CD14-positive monocyte (primary cell): ENCODE measurements around the gene CPD. TPM values are rescaled to one million over a fixed set of nuclear protein-coding genes. Genes with fewer than 3 reads are reported as not detected.

Experiments
- DNase-seq, 3 donors: peaks; one replicate each; pipeline ENCODE4 v3.0.0-alpha.2; 2011 to 2022
- H2AFZ ChIP-seq: 2 replicates; pipeline ENCODE4 v1.6.0; 2012; ENCODE audit warnings: mild to moderate bottlenecking, low read depth, low read length, inconsistent platforms; ENCODE audit not compliant: insufficient read depth, poor library complexity, severe bottlenecking
- H3K27ac ChIP-seq, 2 donors: 1 replicate in 1 of 2; 2 replicates in 1 of 2; pipeline ENCODE4 v1.5.1; 2012 to 2013; ENCODE audit warnings: low read length in 2 of 2, control low read depth in 1 of 2, inconsistent platforms in 1 of 2, low read depth in 1 of 2, mild to moderate bottlenecking in 1 of 2
- H3K27me3 ChIP-seq, 2 donors: one replicate each; pipeline versions ENCODE4 v1.6.0 to v1.6.1; 2011 to 2013; ENCODE audit warnings: low read length in 2 of 2; ENCODE audit not compliant: control insufficient read depth in 2 of 2, insufficient read depth in 2 of 2
- H3K36me3 ChIP-seq, 2 donors: replicated peaks in 1 of 2; 1 replicate in 1 of 2; 2 replicates in 1 of 2; pipeline versions ENCODE4 v1.5.1 to v1.6.1; 2012 to 2013; ENCODE audit warnings: low read length in 2 of 2, control low read depth in 1 of 2, inconsistent platforms in 1 of 2, mild to moderate bottlenecking in 1 of 2; ENCODE audit not compliant: insufficient read depth in 2 of 2, control insufficient read depth in 1 of 2
- H3K4me1 ChIP-seq, 2 donors: 1 replicate in 1 of 2; 2 replicates in 1 of 2; pipeline versions ENCODE4 v1.5.1 to v1.6.1; 2012 to 2013; ENCODE audit warnings: low read length in 2 of 2, control low read depth in 1 of 2, inconsistent platforms in 1 of 2, mild to moderate bottlenecking in 1 of 2, moderate library complexity in 1 of 2; ENCODE audit not compliant: insufficient read depth in 2 of 2, control insufficient read depth in 1 of 2
- H3K4me2 ChIP-seq: replicated peaks from 2 replicates; pipeline ENCODE3; 2012; ENCODE audit warnings: low read length, moderate library complexity, mild to moderate bottlenecking; ENCODE audit not compliant: poor library complexity, severe bottlenecking; ENCODE audit errors: extremely low read depth
- H3K4me3 ChIP-seq, 3 experiments: fragments of 200-600 bp in 1 of 3; sonication (generic) in 1 of 3; replicated peaks in 1 of 3; 1 replicate in 2 of 3; 2 replicates in 1 of 3; pipeline ENCODE4 v1.5.1; 2011 to 2013; ENCODE audit warnings: low read length in 3 of 3, mild to moderate bottlenecking in 3 of 3, control low read depth in 2 of 3, low read depth in 2 of 3, inconsistent platforms in 1 of 3, moderate library complexity in 1 of 3
- H3K79me2 ChIP-seq: 2 replicates; pipeline ENCODE4 v1.6.0; 2012; ENCODE audit warnings: mild to moderate bottlenecking, control low read depth, inconsistent platforms, low read length, moderate library complexity; ENCODE audit not compliant: insufficient read depth
- H3K9ac ChIP-seq: 2 replicates; pipeline ENCODE4 v1.6.0; 2017; ENCODE audit warnings: low read length, mild to moderate bottlenecking; ENCODE audit not compliant: insufficient read depth, poor library complexity, severe bottlenecking
- H3K9me3 ChIP-seq, 2 donors: replicated peaks in 1 of 2; 1 replicate in 1 of 2; 2 replicates in 1 of 2; pipeline versions ENCODE4 v1.5.1 to v1.6.1; 2012 to 2013; ENCODE audit warnings: low read length in 2 of 2, control low read depth in 1 of 2; ENCODE audit not compliant: control insufficient read depth in 1 of 2, insufficient read depth in 1 of 2
- H4K20me1 ChIP-seq: 2 replicates; pipeline ENCODE4 v1.6.0; 2012; ENCODE audit warnings: mild to moderate bottlenecking, low read length, control low read depth, moderate library complexity; ENCODE audit not compliant: insufficient read depth
- H3K27ac Mint-ChIP-seq, 7 donors: one replicate each; pipeline ENCODE4 v1.8.0; 2020; ENCODE audit warnings: mild to moderate bottlenecking in 7 of 7, mixed read lengths in 7 of 7, moderate library complexity in 6 of 7, inconsistent platforms in 2 of 7
- H3K27me3 Mint-ChIP-seq, 3 donors: one replicate each; pipeline ENCODE4 v1.8.0; 2021 to 2022; ENCODE audit warnings: low read depth in 3 of 3, mild to moderate bottlenecking in 3 of 3, mixed read lengths in 3 of 3, moderate library complexity in 3 of 3, inconsistent platforms in 1 of 3
- H3K36me3 Mint-ChIP-seq, 2 donors: one replicate each; pipeline ENCODE4 v1.8.0; 2020; ENCODE audit warnings: mixed read lengths in 2 of 2, inconsistent platforms in 1 of 2, mild to moderate bottlenecking in 1 of 2
- H3K4me1 Mint-ChIP-seq: one replicate; pipeline ENCODE4 v1.8.0; 2020; ENCODE audit warnings: mild to moderate bottlenecking, mixed read lengths
- H3K4me3 Mint-ChIP-seq, 2 donors: one replicate each; pipeline ENCODE4 v1.8.0; 2020; ENCODE audit warnings: mild to moderate bottlenecking in 2 of 2, mixed read lengths in 2 of 2, moderate library complexity in 1 of 2
- H3K9me3 Mint-ChIP-seq, 7 donors: one replicate each; pipeline ENCODE4 v1.8.0; 2020 to 2022; ENCODE audit warnings: mixed read lengths in 7 of 7, mild to moderate bottlenecking in 6 of 7, moderate library complexity in 6 of 7, inconsistent platforms in 2 of 7
- WGBS: methylation state at CpG from one replicate; pipeline ENCODE4 v1.1.5; 2013; ENCODE audit warnings: missing lambda C conversion rate; ENCODE audit not compliant: insufficient coverage; 5-methylcytosine and 5-hydroxymethylcytosine counted together
- intact Hi-C, 2 donors: fragments of 100-400 bp; cut with micrococcal nuclease; formaldehyde crosslinking; loops; one replicate each; pipeline versions ENCODE4 v1.15.0 to v1.15.1; 2023
- polyA plus RNA-seq, 3 donors: library from polyadenylated mRNA; depleted of rRNA in 1 of 3; unstranded in 2 of 3; stranded (reverse) in 1 of 3; fragments of 300-500 nt in 2 of 3; fragments of >200 nt in 1 of 3; fragmentation: Illumina TruSeq in 2 of 3; gene quantifications; 1 replicate in 2 of 3; 2 replicates in 1 of 3; pipeline ENCODE4 v1.2.3, GENCODE V29; 2012 to 2021
- TF ChIP-seq, protein P1 (sequence below): fragments of 200-600 bp; IDR thresholded peaks from one replicate; pipeline ENCODE4 v1.8.0; 2022; ENCODE audit warnings: antibody characterized with exemption, mild to moderate bottlenecking

The CPD gene
- polyA plus RNA-seq, 3 donors = 9.2 to 47.0 (median 32.2) TPM

DNA sequence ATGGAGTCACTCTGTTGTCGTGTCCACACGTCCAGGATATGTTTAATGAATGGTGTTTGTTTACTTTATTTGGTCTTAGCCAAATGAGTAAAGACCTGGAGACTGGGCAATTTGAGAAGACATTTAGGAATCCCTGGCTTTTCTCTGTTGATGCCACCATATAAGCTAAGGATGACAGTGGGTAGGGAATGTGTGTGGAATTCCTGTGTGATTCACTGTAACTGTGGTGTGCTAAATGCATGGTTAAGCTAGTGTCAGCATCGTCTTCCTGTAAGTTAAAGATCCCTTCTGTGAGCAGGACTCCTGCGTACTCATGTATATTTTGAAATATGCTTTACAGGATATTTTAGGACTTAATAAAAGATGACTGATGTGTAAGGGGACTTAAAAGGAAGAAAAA is 124.8 kb downstream of the CPD start:
- Histone ChIP-seq H3K27me3 (no peaks in the 10 kb centered on the region), H3K4me2 (no peak overlapping the region), H3K4me3 (no peak overlapping the region), H3K79me2 (no peaks in the 10 kb centered on the region), H4K20me1 (no peaks in the 10 kb centered on the region), H3K4me1 (no peaks in the 10 kb centered on the region), H2AFZ (no peak overlapping the region), H3K36me3 (peaks cover 56 to 95% of the 10 kb centered on the region in 2 donors), H3K9ac (no peak overlapping the region), H3K27ac (no peak overlapping the region), H3K9me3 (no peaks in the 10 kb centered on the region)
- no peaks in the 10 kb centered on the region for H3K27me3 Mint-ChIP-seq
- H3K9me3 Mint-ChIP-seq = peaks cover 0 to 6% (median 0%) of the 10 kb centered on the region in 7 donors
- no peak overlapping the region for H3K4me3 Mint-ChIP-seq
- H3K4me1 Mint-ChIP-seq = peaks cover 3% of the 10 kb centered on the region
- intact Hi-C loops = no loop called here
- TF ChIP-seq, protein P1, sequence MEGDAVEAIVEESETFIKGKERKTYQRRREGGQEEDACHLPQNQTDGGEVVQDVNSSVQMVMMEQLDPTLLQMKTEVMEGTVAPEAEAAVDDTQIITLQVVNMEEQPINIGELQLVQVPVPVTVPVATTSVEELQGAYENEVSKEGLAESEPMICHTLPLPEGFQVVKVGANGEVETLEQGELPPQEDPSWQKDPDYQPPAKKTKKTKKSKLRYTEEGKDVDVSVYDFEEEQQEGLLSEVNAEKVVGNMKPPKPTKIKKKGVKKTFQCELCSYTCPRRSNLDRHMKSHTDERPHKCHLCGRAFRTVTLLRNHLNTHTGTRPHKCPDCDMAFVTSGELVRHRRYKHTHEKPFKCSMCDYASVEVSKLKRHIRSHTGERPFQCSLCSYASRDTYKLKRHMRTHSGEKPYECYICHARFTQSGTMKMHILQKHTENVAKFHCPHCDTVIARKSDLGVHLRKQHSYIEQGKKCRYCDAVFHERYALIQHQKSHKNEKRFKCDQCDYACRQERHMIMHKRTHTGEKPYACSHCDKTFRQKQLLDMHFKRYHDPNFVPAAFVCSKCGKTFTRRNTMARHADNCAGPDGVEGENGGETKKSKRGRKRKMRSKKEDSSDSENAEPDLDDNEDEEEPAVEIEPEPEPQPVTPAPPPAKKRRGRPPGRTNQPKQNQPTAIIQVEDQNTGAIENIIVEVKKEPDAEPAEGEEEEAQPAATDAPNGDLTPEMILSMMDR = no peak
- no CpG with 5 or more reads among the region's 4 CpGs for WGBS
- H3K27ac Mint-ChIP-seq = no peak overlapping the region
- no peak for DNase-seq
- H3K36me3 Mint-ChIP-seq = peaks cover 69 to 88% of the 10 kb centered on the region in 2 donors

DNA sequence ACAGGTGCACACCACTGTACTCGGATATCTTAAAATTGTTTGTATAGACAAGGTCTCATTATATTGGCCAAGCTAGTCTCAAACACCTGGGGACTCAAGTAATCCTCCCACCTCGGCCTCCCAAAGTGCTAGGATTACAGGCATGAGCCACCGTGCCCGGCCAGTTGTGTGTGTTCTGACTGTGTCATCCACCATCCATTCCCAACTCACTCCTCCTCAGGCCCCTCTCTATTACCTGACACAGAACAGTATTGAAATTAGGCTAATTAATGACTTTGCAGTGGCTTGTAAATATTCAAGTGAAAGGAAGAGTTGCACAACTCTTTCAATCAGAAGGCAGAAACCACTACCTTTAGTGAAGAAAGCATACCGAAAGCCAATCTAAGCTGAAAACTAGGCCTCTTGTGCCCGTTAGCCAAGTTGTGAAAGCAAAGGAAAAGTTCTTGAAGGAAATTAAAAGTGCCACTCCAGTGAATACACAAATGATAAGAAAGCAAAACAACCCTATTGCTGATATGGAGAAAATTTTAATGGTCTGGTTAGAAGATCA is 127.2 kb downstream of the CPD start:
- Mint-ChIP-seq H3K4me3 (no peak overlapping the region), H3K27ac (peak overlapping the region in 2 of 7 donors; percentile 11 to 37)
- H3K79me2 ChIP-seq = no peaks in the 10 kb centered on the region

More for the DNA sequence above, 127.2 kb downstream of the CPD start:
- TF ChIP-seq, protein P1 = no peak
- Mint-ChIP-seq H3K27me3 (no peaks in the 10 kb centered on the region), H3K36me3 (peaks cover 50 to 69% of the 10 kb centered on the region in 2 donors), H3K4me1 (peaks cover 3% of the 10 kb centered on the region), H3K9me3 (peaks cover 0 to 2% (median 0%) of the 10 kb centered on the region in 7 donors)
- Histone ChIP-seq H3K4me2 (no peak overlapping the region), H3K36me3 (peaks cover 40 to 82% of the 10 kb centered on the region in 2 donors), H2AFZ (no peak overlapping the region), H3K4me1 (no peaks in the 10 kb centered on the region), H4K20me1 (no peaks in the 10 kb centered on the region), H3K27me3 (no peaks in the 10 kb centered on the region), H3K27ac (peak overlapping the region in 1 of 2 donors; percentile 20), H3K4me3 (no peak overlapping the region), H3K9ac (peak overlapping the region; percentile 8), H3K9me3 (no peaks in the 10 kb centered on the region)
- no peak for DNase-seq
- intact Hi-C loops = no loop called here
- WGBS = no CpG with 5 or more reads among the region's 6 CpGs
